ENCODE measurements around the gene CFAP161. TPM values are rescaled to one million over a fixed set of nuclear protein-coding genes. Genes with fewer than 3 reads are reported as not detected.
"Not testable (repeated sequence)": the region's sequence is repeated elsewhere in the genome, so short reads cannot be mapped to it uniquely, and the experiment has no call there.

Gene CFAP161
- total RNA-seq, 1 experiment from 2014 or later = not detected

GRCh38 chr15:81120069-81120468, 14.0 kb upstream of the CFAP161 start:
- CTCF ChIA-PET = interaction anchor here (1.1 kb wide), 1 partner anchor 15 kb away, joined by 3 read pairs; no protein-coding TSS in a partner anchor
- Mint-ChIP-seq H3K36me3 (ENCODE audit: insufficient read depth, unreplicated experiment) (no peaks in the 10 kb centered on the region), H3K27ac (ENCODE audit: low read depth, unreplicated experiment) (no peak overlapping the region), H3K4me3 (ENCODE audit: unreplicated experiment) (no peak overlapping the region), H3K27me3 (ENCODE audit: insufficient read depth, unreplicated experiment) (no peaks in the 10 kb centered on the region), H3K4me1 (ENCODE audit: insufficient read depth, unreplicated experiment) (peaks cover 14% of the 10 kb centered on the region), H3K9me3 (ENCODE audit: unreplicated experiment) (peaks cover 8% of the 10 kb centered on the region)
- DNase-seq (ENCODE audit: unreplicated experiment) = no peak
- intact Hi-C loops (cut with micrococcal nuclease) = no loop called here
- POLR2A ChIA-PET = interaction anchor here (0.6 kb wide), 1 partner anchor 9 kb away, joined by 3 read pairs; no protein-coding TSS in a partner anchor
- no peak for TF ChIP-seq CTCF (IDR thresholded peaks at IDR 0.05; ENCODE audit: unreplicated experiment)
- BruUV-seq (replicated peaks) = no TSS peak

- no peaks in the 10 kb centered on the region for H3K9me3 Mint-ChIP-seq (ENCODE audit: unreplicated experiment)
- H3K27me3 Mint-ChIP-seq (ENCODE audit: insufficient read depth, unreplicated experiment) = no peaks in the 10 kb centered on the region
- no peaks in the 10 kb centered on the region for H3K4me1 Mint-ChIP-seq (ENCODE audit: insufficient read depth, unreplicated experiment)
- intact Hi-C loops (cut with micrococcal nuclease) = no loop called here
- POLR2A ChIA-PET = interaction anchor here (0.6 kb wide), 1 partner anchor 47 kb away, joined by 4 read pairs; no protein-coding TSS in a partner anchor
- H3K4me3 Mint-ChIP-seq (ENCODE audit: unreplicated experiment) = no peak overlapping the region
- no peak overlapping the region for H3K27ac Mint-ChIP-seq (ENCODE audit: low read depth, unreplicated experiment)
- peaks cover 9% of the 10 kb centered on the region for H3K36me3 Mint-ChIP-seq (ENCODE audit: insufficient read depth, unreplicated experiment)
- TF ChIP-seq CTCF (IDR thresholded peaks at IDR 0.05; ENCODE audit: unreplicated experiment) = no peak
- DNase-seq (ENCODE audit: unreplicated experiment) = no peak
- CTCF ChIA-PET = interaction anchor here (1.5 to 3.6 kb wide), 2 partner anchors 139 kb away, joined by 6 to 17 read pairs; no protein-coding TSS in a partner anchor
- no TSS peak for BruUV-seq (replicated peaks)
Observed at GRCh38 chr15:81126892-81127291, 7.2 kb upstream of the CFAP161 start.

- H3K4me1 Mint-ChIP-seq (ENCODE audit: insufficient read depth, unreplicated experiment); H3K36me3 Mint-ChIP-seq (ENCODE audit: insufficient read depth, unreplicated experiment); DNase-seq (ENCODE audit: unreplicated experiment); H3K27ac Mint-ChIP-seq (ENCODE audit: low read depth, unreplicated experiment); H3K9me3 Mint-ChIP-seq (ENCODE audit: unreplicated experiment); H3K27me3 Mint-ChIP-seq (ENCODE audit: insufficient read depth, unreplicated experiment); H3K4me3 Mint-ChIP-seq (ENCODE audit: unreplicated experiment); BruUV-seq (replicated peaks); intact Hi-C loops (cut with micrococcal nuclease); CTCF ChIA-PET: not testable (repeated sequence)
- POLR2A ChIA-PET = interaction anchor here (1.3 kb wide), 1 partner anchor 9 kb away, joined by 4 read pairs; no protein-coding TSS in a partner anchor
Observed at GRCh38 chr15:81141478-81141877, 7.4 kb downstream of the CFAP161 start.

GRCh38 chr15:81146006-81146405, 11.9 kb downstream of the CFAP161 start:
- ChIA-PET POLR2A (no interaction called here), CTCF (interaction anchor here (0.8 to 4.4 kb wide), 3 partner anchors 10 to 264 kb away, joined by 7 to 24 read pairs (median 12); no protein-coding TSS in a partner anchor)
- intact Hi-C loops (cut with micrococcal nuclease) = no loop called here
- DNase-seq (ENCODE audit: unreplicated experiment) = no peak
- no peaks in the 10 kb centered on the region for H3K27me3 Mint-ChIP-seq (ENCODE audit: insufficient read depth, unreplicated experiment)
- H3K9me3 Mint-ChIP-seq (ENCODE audit: unreplicated experiment) = no peaks in the 10 kb centered on the region
- no peaks in the 10 kb centered on the region for H3K36me3 Mint-ChIP-seq (ENCODE audit: insufficient read depth, unreplicated experiment)
- no peak overlapping the region for H3K4me3 Mint-ChIP-seq (ENCODE audit: unreplicated experiment)
- no peak overlapping the region for H3K27ac Mint-ChIP-seq (ENCODE audit: low read depth, unreplicated experiment)
- TF ChIP-seq CTCF (IDR thresholded peaks at IDR 0.05; ENCODE audit: unreplicated experiment) = no peak
- no peaks in the 10 kb centered on the region for H3K4me1 Mint-ChIP-seq (ENCODE audit: insufficient read depth, unreplicated experiment)
- BruUV-seq (replicated peaks) = no TSS peak

- no TSS peak for BruUV-seq (replicated peaks)
- no peak overlapping the region for H3K4me3 Mint-ChIP-seq (ENCODE audit: unreplicated experiment)
- H3K4me1 Mint-ChIP-seq (ENCODE audit: insufficient read depth, unreplicated experiment) = no peaks in the 10 kb centered on the region
- H3K36me3 Mint-ChIP-seq (ENCODE audit: insufficient read depth, unreplicated experiment) = no peaks in the 10 kb centered on the region
- no peaks in the 10 kb centered on the region for H3K9me3 Mint-ChIP-seq (ENCODE audit: unreplicated experiment)
- ChIA-PET POLR2A (no interaction called here), CTCF (interaction anchor here (0.5 to 4.4 kb wide), 3 partner anchors 9 to 120 kb away, joined by 4 to 24 read pairs (median 12); no protein-coding TSS in a partner anchor)
- no peak overlapping the region for H3K27ac Mint-ChIP-seq (ENCODE audit: low read depth, unreplicated experiment)
- intact Hi-C loops (cut with micrococcal nuclease) = no loop called here
- DNase-seq (ENCODE audit: unreplicated experiment) = no peak
- no peak for TF ChIP-seq CTCF (IDR thresholded peaks at IDR 0.05; ENCODE audit: unreplicated experiment)
- H3K27me3 Mint-ChIP-seq (ENCODE audit: insufficient read depth, unreplicated experiment) = no peaks in the 10 kb centered on the region
Observed at GRCh38 chr15:81146466-81146865, 12.4 kb downstream of the CFAP161 start.

Data from MCF 10A (cell line).